Stimulated activated CD4-positive, alpha-beta T cell treated with anti-CD3 and anti-CD28 coated beads, Interleukin-1b, Interleukin-23, amount 100 ng/mL, for 24 hours (primary cell): Measurements from ENCODE around the gene ACTR1A.

Experiments used
- DNase-seq, 4 experiments: peaks; one replicate each; pipeline ENCODE4 v3.0.0-alpha.2; 2020; ENCODE audit warnings: low read depth in 4 of 4, low spot score in 1 of 4

ACTR1A gene

DNA sequence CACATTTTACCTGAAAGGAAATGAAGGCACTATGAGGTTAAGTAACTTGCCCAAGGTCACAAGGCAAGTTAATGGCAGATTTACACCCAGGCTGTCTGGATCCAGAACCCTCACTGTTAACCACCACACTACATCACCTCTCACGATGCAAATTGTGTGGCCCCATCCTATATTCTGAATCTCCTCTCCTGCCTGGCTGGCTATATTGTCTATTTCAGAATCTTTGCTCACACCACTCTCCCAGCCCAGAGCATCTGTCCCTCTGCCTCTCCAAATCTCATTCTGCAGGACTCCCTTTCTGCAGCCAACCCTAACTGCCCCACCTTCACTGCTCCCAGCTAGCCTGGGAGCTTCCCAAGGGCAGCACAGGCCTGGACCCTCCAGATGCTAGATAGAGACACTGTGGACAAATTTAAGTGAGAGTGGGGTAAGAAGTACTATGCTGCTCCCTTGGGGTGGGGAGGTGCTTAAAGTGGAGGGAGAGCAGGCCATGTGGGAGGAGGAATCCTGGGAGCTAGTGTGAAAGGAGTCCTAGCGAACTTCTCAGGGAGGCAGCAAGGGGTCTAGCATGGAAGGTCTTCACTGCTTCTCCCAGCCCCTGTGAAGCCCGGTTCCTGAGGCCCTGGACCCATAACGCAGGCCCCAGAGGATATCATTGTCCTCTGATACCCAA, 70.9 kb downstream of the ACTR1A start:
- no peak for DNase-seq

DNA sequence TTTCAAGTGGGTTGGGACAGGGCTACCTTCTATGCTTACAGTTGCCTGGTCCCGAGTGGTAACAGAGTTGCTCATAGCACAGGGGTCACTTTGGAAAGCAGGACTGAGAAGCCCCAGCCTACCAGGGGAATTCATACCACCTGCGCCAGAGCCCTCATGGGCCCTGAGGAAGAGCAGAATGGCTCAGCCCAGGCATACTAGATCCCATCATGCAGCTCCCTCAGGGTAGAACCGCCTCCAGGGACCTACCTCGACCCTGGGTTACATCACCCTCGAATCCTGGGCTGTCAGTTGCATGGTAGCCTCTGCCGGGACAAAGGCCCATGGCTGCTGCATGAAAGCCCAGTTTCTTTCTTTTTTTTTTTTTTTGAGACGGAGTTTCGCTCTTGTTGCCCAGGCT, 73.0 kb downstream of the ACTR1A start:
- no peak for DNase-seq
